Neural progenitor cell (in vitro differentiated cells): ENCODE results near the gene WFIKKN1.

Source experiments
- EZH2 ChIP-seq: fragments of 200-600 bp; sonication (generic); IDR thresholded peaks from 2 replicates; pipeline ENCODE4 v1.6.1; 2017; ENCODE audit warnings: antibody characterized with exemption, mild to moderate bottlenecking, moderate library complexity
- EZH2phosphoT487 ChIP-seq: fragments of 200-600 bp; sonication (generic); IDR thresholded peaks from 2 replicates; pipeline ENCODE4 v1.6.1; 2017; ENCODE audit warnings: antibody characterized with exemption
- TF ChIP-seq, protein P1 (sequence below): fragments of 200-600 bp; sonication (generic); IDR thresholded peaks from 2 replicates; pipeline ENCODE4 v1.5.1; 2017; ENCODE audit warnings: antibody characterized with exemption, mild to moderate bottlenecking

DNA sequence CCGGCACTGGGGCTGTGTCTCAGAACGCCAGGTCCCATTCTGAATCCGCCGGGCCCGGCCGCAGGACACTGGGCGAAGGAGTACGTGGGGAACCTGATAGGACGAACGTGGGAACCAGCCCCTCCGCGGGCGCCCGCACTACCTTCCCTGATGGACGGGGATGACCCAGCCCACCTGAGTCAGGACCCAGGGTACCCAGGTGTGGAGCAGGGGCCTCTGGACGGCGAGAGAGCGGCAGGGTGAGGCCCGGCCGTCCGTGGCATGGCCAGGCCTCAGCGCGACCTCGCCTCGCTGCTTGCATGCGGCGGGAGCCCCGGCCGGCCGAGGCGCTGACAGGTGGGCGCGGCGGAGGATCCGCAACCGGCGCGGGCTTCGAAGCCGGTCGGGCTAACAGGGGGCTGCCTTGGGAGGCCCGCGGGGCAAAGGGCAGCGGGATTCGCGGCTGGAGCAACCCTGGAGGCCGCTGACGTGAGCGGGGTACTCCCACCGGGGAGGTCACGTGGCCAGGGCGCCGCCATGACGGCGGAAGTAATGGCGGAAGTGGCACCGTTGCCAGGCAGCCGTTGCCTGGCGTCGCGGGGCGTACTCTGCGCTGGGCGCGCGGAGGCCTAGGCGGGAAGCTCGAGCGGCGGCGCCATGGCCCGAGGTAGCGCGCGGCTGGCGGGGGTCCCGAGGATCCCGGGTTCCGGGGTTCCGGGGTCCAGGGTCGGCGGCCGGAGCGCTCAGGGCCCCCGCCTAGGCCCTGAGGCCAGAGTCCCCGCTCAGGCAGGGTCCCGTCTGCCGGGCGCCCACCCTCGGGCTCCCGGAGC is 18.2 kb downstream of the WFIKKN1 start, which contains the start of gene WDR90:
- TF ChIP-seq, protein P1, sequence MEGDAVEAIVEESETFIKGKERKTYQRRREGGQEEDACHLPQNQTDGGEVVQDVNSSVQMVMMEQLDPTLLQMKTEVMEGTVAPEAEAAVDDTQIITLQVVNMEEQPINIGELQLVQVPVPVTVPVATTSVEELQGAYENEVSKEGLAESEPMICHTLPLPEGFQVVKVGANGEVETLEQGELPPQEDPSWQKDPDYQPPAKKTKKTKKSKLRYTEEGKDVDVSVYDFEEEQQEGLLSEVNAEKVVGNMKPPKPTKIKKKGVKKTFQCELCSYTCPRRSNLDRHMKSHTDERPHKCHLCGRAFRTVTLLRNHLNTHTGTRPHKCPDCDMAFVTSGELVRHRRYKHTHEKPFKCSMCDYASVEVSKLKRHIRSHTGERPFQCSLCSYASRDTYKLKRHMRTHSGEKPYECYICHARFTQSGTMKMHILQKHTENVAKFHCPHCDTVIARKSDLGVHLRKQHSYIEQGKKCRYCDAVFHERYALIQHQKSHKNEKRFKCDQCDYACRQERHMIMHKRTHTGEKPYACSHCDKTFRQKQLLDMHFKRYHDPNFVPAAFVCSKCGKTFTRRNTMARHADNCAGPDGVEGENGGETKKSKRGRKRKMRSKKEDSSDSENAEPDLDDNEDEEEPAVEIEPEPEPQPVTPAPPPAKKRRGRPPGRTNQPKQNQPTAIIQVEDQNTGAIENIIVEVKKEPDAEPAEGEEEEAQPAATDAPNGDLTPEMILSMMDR, result no peak
- TF ChIP-seq EZH2phosphoT487, result no peak
- TF ChIP-seq EZH2, result no peak
